Endothelial cell of hepatic sinusoid (primary cell): ENCODE data around the gene TBX1.
"Not testable (repeated sequence)": the region's sequence is repeated elsewhere in the genome, so short reads cannot be mapped to it uniquely, and the experiment has no call there.

ENCODE experiments used
- in situ Hi-C: cut with HindIII; loops from 2 replicates; pipeline ENCODE4 v1.10.0; 2017; ENCODE audit warnings: low sequenced_read_pairs

TBX1 gene

GRCh38 chr22:19763458-19764298 is 3.1 kb downstream of the TBX1 start:
- in situ Hi-C loops, result no loop called here

GRCh38 chr22:19764299-19764593 is 3.7 kb downstream of the TBX1 start:
- in situ Hi-C loops, result no loop called here

- in situ Hi-C loops, result no loop called here
Measured at GRCh38 chr22:19764636-19765476, 4.3 kb downstream of the TBX1 start.

GRCh38 chr22:19765477-19766239 is 5.1 kb downstream of the TBX1 start:
- in situ Hi-C loops, result no loop called here

GRCh38 chr22:19766240-19766510 is 5.6 kb downstream of the TBX1 start:
- in situ Hi-C loops, result no loop called here

GRCh38 chr22:19766511-19767426 is 6.2 kb downstream of the TBX1 start:
- in situ Hi-C loops, result no loop called here

- in situ Hi-C loops, result no loop called here
Measured at GRCh38 chr22:19767427-19768341, 7.1 kb downstream of the TBX1 start.

GRCh38 chr22:19769393-19769715 is 8.8 kb downstream of the TBX1 start:
- in situ Hi-C loops, result no loop called here

- in situ Hi-C loops, result loop anchor here (5.0 kb wide), 1 partner anchor 68 kb away; no protein-coding TSS in a partner anchor
Measured at GRCh38 chr22:19770349-19771220, 10.0 kb downstream of the TBX1 start.

GRCh38 chr22:19772422-19772672 is 11.8 kb downstream of the TBX1 start:
- in situ Hi-C loops, result loop anchor here (5.0 kb wide), 1 partner anchor 70 kb away; no protein-coding TSS in a partner anchor

GRCh38 chr22:19772673-19773469 is 12.3 kb downstream of the TBX1 start:
- in situ Hi-C loops, result loop anchor here (5.0 kb wide), 1 partner anchor 71 kb away; no protein-coding TSS in a partner anchor

- in situ Hi-C loops, result loop anchor here (5.0 kb wide), 1 partner anchor 71 kb away; no protein-coding TSS in a partner anchor
Measured at GRCh38 chr22:19773470-19774040, 13.0 kb downstream of the TBX1 start.

- in situ Hi-C loops, result loop anchor here (5.0 kb wide), 1 partner anchor 72 kb away; no protein-coding TSS in a partner anchor
Measured at GRCh38 chr22:19774628-19775027, 14.1 kb downstream of the TBX1 start.

- in situ Hi-C loops, result no loop called here
Measured at GRCh38 chr22:19775496-19776325, 15.1 kb downstream of the TBX1 start.

GRCh38 chr22:19776433-19777031 is 16.0 kb downstream of the TBX1 start:
- in situ Hi-C loops, result no loop called here

GRCh38 chr22:19777192-19777591 is 16.6 kb downstream of the TBX1 start:
- in situ Hi-C loops, result not testable (repeated sequence)
